Erythroblast (primary cell): Measurements from ENCODE around the gene IL31RA.
"Not testable (repeated sequence)": the region's sequence is repeated elsewhere in the genome, so short reads cannot be mapped to it uniquely, and the experiment has no call there.

Source experiments
- DNase-seq, 2 experiments: peaks; one replicate each; lab custom pipeline; 2025; lab: John Stamatoyannopoulos, UW
- GATA1 ChIP-seq: IDR thresholded peaks from 2 replicates; pipeline ENCODE4 v1.6.1; 2011; ENCODE audit warnings: low read depth, mild to moderate bottlenecking, control low read depth, low read length, moderate library complexity
- POLR2A ChIP-seq: IDR thresholded peaks from 2 replicates; pipeline ENCODE4 v1.6.1; 2011; ENCODE audit warnings: mild to moderate bottlenecking, low read length

The IL31RA gene

DNA sequence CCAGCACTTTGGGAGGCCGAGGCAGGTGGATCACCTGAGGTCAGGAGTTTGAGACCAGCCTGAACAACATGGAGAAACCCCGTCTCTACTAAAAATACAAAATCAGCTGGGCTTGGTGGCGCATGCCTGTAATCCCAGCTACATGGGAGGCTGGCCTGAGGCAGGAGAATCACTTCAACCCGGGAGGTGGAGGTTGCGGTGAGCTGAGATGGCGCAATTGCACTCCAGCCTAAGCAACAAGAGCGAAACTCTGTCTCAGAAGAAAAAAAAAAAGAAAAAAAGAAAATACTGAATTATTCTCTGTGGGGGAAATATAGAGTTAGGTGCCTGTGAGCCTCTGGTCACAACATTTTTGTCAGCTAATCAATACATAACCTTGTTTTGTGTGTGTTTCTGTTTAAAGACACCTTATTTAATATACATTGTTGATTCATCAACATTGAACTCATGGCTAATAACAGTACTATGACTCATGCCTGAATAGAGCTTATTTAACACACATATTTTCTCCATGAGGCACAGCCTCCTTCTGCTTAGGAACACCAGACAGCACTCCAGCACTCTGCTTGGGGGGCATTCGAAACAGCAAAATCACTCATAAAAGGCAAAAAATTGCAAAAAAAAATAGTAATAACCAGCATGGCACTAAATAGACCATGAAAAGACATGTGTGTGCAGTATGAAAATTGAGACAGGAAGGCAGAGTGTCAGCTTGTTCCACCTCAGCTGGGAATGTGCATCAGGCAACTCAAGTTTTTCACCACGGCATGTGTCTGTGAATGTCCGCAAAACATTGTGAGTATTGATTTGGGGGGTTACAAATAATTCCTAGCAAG, at the start of gene IL31RA:
Gene IL31RA (plus strand): TSS at position 519 of the 836 bp plus-strand sequence. CDS start 214 bp downstream, at position 733.
- DNase-seq: no peak
- no peak for TF ChIP-seq GATA1
- no peak for TF ChIP-seq POLR2A

DNA sequence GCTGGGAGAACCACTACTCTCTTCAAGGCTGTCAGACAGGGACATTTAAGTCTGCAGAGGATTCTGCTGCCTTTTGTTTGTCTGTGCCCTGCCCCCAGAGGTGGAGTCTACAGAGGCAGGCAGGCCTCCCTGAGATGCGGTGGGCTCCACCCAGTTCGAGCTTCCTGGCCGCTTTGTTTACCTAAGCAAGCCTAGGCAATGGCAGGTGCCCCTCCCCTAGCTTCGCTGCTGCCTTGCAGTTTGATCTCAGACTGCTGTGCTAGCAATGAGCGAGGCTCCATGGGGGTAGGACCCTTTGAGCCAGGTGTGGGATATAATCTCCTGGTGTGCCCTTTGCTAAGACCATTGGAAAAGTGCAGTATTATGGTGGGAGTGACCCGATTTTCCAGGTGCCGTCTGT, 42.3 kb upstream of the IL31RA start:
- not testable (repeated sequence) for DNase-seq

DNA sequence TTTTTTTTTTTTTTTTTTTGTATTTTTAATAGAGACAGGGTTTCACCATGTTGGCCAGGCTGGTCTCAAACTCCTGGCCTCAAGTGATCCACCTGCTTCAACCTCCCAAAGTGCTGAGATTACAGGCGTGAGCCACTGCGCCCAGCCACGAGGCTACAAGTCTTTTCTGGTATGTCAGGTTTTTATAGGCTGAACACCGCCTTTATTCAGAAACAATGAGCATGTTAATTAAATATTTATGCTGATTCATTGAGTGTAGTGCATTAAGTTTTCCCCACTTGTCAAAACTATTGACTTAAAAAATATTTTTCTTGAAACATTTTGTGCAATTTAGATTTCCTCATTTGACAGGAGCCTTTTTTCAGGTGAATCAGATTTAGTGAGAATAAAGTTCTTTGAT, 35.2 kb upstream of the IL31RA start:
- not testable (repeated sequence) for DNase-seq

DNA sequence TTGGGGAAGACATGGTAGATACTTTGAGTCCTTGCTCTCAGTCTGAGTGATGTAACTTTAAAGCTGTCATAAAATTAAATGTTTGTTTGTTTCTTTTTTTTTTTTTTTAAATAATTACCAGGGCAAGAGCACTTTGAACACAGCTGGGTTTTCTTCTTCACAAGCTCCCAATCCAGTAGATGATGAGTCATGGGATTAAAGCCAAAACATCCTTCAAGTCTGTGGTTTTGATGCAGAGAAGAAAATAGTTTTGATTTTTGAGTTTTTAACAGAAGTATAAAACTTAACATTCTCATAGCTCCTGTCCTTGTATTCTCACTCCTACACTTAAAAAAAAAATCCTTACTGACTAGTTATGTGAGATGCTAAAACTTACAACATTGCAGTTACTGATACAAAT, 34.8 kb upstream of the IL31RA start:
- DNase-seq: no peak

DNA sequence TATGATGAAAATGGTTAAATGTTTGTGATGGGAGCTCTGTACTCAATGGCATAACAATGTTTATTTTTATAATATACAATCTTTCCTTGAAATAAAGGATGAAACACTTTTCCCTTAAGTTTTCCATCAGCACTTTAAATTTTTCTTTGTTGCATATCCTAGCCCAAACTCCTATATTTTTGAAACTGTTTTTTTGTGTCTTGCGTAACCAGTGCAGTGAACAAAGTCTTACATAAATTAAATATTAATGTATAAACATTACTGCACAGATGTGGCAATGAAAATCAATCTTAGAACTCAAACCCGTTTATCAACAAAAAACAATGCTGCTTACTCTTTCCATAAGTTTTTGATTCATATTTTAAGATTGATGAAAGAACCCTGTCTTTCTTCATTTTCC, 34.1 kb upstream of the IL31RA start:
- no peak for DNase-seq
- TF ChIP-seq GATA1 (no peak), POLR2A (no peak)

More for the DNA sequence above, 34.8 kb upstream of the IL31RA start:
- TF ChIP-seq POLR2A: no peak
- TF ChIP-seq GATA1: no peak

DNA sequence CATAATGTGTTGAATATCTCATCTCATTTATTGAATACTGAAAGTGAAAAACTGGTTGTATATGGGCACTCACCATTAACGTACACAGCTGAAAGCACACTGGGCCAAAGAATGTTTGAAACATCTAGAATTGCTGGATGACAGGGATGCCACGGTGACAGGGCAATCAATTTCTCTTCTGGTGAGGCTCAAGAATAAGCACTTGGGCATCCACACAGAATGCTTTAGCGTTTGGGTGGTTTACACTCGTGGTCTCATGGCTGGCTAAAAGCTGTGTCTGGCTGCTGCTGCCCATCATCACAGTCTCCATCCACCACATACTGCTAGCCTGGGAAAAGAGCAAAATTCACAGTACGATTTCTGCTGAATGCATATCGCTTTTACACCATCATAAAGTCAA, 30.7 kb upstream of the IL31RA start:
- DNase-seq: no peak
- TF ChIP-seq POLR2A: no peak
- no peak for TF ChIP-seq GATA1

DNA sequence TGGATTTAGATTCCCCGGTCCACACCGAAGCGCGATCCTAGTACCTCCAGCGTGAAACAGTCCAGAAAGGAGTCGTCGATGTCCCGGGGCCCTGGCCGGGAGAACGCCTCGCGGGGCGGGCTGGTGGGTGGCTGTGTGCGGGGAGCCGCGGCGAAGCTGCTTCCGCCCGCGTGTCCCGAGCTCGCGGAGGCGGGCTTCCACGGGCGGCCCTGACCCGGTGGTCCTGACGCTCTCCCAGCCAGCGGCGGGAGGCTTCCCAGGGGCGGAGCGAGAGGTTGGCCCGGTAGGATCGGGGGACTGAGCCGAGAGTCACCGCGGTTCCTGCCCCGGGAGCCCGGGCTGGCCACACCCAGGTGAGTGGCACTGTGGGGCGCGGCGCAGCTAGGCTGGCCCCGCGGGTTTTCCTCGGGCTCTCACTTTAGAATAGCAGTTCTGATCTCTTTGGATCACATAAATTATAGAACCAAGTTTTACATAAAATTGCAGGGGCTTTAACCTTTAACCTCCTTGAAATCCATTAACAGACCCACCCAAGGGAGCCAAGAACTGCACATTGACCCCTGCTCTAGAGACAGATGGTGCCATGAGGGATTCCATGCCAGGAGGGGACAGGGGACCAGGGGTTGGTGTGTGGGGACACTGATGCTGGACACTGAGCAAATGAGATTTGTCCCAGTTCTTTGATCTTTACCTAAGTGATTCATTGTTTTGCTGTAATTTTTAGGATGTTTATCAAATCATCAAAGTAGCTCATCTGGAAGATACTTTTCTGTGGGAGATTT, 29.2 kb upstream of the IL31RA start:
- TF ChIP-seq GATA1 (no peak), POLR2A (no peak)
- DNase-seq: no peak

DNA sequence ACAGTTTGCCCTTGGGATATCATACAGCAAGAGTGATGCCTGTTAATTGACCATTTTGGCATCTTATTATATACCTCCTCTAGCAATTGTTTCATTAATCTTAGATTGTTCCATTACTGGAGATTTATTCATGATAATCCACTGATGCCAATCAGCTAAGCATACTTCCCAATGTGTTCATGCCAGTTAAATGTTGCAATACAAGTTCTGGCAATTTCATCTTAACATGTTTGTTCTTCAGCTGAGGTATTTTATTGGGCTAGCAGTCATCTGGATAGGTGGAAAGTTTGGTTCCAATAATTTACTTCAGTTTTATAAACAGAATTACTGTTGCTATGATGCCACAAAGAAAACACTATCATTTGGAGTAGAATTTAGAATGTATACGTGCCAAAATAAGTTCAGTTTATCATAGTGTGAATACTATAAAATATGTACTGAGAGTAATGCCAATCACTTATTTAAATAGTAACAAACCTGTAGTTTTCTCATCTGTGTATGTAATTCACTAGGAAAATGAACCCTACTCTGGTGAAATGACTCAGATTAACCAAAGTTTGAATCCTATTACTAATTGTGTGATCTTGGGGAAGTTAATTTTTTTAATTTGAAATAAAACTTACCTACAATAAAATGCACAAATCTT, 27.9 kb upstream of the IL31RA start:
- no peak for DNase-seq
- no peak for TF ChIP-seq GATA1
- TF ChIP-seq POLR2A: no peak

DNA sequence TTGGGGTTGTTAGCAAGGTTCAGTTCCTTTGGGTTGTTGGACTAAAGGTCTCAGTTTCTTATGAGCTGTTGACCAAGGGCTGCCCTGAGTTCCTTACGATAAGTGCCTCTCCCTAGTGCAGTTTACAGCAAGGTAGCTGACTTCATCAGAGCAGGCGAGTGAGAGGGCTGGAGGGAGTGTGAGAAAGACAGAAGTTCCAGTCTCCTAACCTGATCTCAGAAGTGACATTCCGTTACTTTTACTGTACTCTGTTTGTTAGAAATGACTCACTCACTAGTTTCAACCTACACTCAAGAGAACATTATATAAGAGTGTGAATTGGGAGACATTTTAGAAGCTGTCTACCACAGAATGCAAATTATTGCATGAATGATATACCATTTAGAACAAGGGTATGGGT, 21.2 kb upstream of the IL31RA start:
- TF ChIP-seq GATA1 (no peak), POLR2A (no peak)
- DNase-seq: no peak

DNA sequence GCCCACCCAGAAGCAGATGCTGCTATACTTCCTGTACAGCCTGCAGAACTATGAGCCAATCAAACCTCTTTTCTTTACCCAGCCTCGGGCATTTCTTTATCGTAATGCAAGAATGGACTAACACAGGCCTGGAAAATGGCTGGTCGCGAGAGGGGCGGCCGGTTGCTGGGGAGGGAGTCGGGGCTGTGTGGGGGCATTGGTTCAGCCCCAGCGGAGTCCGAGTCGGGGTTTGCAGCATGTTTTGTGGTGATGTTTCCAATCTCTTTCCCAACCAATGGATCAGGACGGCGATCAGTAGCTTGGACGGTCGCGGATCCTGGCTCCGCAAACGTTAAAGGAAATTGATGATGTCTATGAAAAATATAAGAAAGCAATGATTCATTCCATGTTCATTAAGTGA, 18.7 kb upstream of the IL31RA start:
- no peak for DNase-seq
- TF ChIP-seq GATA1: no peak
- TF ChIP-seq POLR2A: no peak

DNA sequence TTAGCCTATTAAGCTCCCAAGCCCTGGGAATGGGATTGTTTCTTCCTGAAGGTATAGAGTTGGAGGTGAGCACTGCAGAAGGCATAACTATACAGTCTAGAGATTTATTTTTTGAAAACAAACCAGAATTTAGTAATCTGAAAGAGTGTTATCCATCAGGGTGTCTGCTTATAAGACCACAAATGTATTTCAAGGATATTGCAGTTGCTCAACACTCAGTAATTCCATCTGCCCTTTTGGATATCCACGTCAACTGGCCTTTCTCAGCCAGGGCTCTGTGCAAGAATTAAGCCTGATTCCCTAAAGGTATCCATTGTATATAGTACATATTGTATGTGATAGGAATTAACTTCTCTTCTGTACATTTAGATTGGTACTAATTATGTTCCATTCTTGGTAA, 15.0 kb upstream of the IL31RA start:
- no peak for DNase-seq
- TF ChIP-seq POLR2A (no peak), GATA1 (no peak)

DNA sequence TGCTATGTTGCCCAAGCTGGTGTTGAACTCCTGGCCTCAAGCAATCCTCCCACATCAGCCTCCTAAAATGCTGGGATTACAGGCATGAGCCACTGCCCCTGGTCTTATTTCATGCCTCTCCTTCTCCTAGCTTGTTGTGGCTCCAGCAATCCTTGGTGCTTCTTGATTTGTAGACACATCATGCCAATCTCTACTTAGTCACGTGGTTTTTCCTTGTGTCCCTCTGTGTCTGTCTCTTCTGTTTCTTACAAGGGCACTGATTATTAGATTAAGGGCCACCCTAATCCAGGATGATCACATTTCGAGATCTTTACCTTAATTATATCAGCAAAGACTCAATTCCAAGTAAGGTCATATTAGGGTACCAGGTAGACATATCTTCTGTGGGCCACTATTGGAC, 9.2 kb upstream of the IL31RA start:
- no peak for TF ChIP-seq GATA1
- no peak for TF ChIP-seq POLR2A
- no peak for DNase-seq

DNA sequence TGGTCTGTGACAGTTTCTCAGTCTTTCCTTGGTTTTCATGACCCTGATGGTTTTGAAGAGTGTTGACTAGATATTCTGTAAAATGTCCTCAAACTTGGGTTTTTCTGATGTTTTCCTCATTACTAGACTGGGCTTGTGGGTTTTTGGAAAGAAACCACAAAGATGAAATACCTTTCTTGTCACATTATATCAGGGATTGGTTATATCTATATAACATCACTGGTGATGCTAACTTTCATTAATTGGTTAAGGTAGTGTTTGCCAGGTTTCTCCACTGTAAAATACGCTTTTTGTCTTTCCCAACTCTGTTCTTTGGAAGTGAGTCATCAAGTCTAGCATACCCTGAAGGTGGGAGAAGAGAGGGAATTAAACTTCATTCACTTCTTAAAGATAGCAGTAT, 3.3 kb upstream of the IL31RA start:
- no peak for TF ChIP-seq GATA1
- no peak for TF ChIP-seq POLR2A
- DNase-seq: no peak

DNA sequence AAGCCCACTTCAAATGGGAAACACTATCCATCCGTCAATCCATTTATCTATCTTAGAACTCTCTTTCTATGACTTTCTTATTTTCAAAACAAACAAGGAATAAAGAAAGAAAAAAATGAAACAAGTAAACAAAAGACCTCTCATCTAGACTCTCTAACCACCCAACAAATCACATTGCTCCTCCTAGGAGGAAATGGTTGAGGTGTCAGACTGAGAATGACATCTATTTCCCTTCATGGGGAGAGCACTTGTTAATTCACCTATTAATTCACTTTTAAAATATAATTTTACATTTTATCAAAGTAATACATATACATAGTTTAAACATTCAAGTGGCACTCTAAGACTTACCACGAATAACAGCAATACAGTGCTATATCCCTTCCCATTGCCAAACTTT, 2.4 kb upstream of the IL31RA start:
- no peak for DNase-seq
- no peak for TF ChIP-seq GATA1
- TF ChIP-seq POLR2A: no peak

DNA sequence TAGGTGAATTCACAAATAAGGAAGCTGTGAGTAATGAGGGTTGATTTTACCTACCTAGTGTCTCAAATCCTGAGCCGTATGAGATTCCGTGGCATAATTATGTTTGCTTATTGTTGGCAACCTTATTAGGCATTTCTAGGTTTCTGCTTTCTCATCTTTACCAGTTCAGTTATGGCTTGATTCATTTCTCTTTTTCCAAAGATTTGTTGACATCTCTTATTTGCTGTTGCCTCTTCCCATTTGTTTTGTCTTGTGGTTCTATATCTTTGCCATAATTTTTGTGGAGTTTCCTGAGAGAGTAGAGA, 470 bp downstream of the IL31RA start:
- DNase-seq: no peak
- TF ChIP-seq GATA1: no peak
- TF ChIP-seq POLR2A: no peak
